Transverse colon (tissue), 4 donors: ENCODE measurements around the gene FARP1. TPM values are rescaled to one million over a fixed set of nuclear protein-coding genes. Genes with fewer than 3 reads are reported as not detected.

ENCODE experiments used
- DNase-seq: peaks from one replicate; pipeline ENCODE4 v3.0.0-alpha.2; 2019
- H3K27ac ChIP-seq, 4 donors: fragments of 200-600 bp; sonication (generic); 2 replicates each; pipeline ENCODE4 v1.5.1; 2016 to 2018; ENCODE audit warnings: inconsistent platforms in 4 of 4
- H3K27me3 ChIP-seq: fragments of 200-600 bp; sonication (generic); 2 replicates; pipeline ENCODE4 v1.5.1; 2017; ENCODE audit warnings: inconsistent platforms
- H3K36me3 ChIP-seq, 4 donors: fragments of 200-600 bp; sonication (generic); 2 replicates each; pipeline ENCODE4 v1.5.1; 2017 to 2019; ENCODE audit warnings: inconsistent platforms in 4 of 4
- H3K4me1 ChIP-seq, 4 donors: fragments of 200-600 bp; sonication (generic); 2 replicates each; pipeline ENCODE4 v1.5.1; 2017 to 2020; ENCODE audit warnings: inconsistent platforms in 4 of 4
- H3K4me3 ChIP-seq, 4 donors: fragments of 200-600 bp; sonication (generic); 1 replicate in 1 of 4; 2 replicates in 3 of 4; pipeline versions ENCODE4 v1.5.1 to v1.6.1; 2017 to 2019; ENCODE audit warnings: inconsistent platforms in 4 of 4
- H3K9me3 ChIP-seq, 2 donors: fragments of 200-600 bp; sonication (generic); 2 replicates each; pipeline ENCODE4 v1.5.1; 2017 to 2019; ENCODE audit warnings: inconsistent platforms in 2 of 2
- EP300 ChIP-seq: sonication (generic); formaldehyde crosslinking; IDR thresholded peaks from one replicate; pipeline ENCODE4 v1.6.1; 2017; ENCODE audit warnings: antibody characterized with exemption, low read depth
- POLR2A ChIP-seq: fragments of 450-650 bp; IDR thresholded peaks from one replicate; pipeline ENCODE4 v1.6.1; 2016; ENCODE audit warnings: antibody characterized with exemption, mild to moderate bottlenecking, moderate library complexity
- POLR2AphosphoS5 ChIP-seq, 3 donors: sonication (generic); formaldehyde crosslinking; IDR thresholded peaks; one replicate each; pipeline ENCODE4 v1.6.1; 2016; ENCODE audit warnings: antibody characterized with exemption in 3 of 3
- WGBS, 2 donors: methylation state at CpG; one replicate each; pipeline ENCODE4 v1.1.5; 2018; ENCODE audit warnings: low coverage in 1 of 2; 5-methylcytosine and 5-hydroxymethylcytosine counted together
- in situ Hi-C, 4 donors: fragments of 200-750 bp; cut with MboI; loops; one replicate each; pipeline versions ENCODE4 v1.15.0 to v1.15.1; 2017; ENCODE audit warnings: low sequenced_read_pairs in 3 of 4, low pct_ligation_motif_present in 1 of 4, low pct_unique_long_range_greater_than_20kb in 1 of 4
- intact Hi-C: fragments of 100-400 bp; cut with DNase I; formaldehyde crosslinking; loops from one replicate; pipeline ENCODE4 v1.15.1; 2023; ENCODE audit warnings: low total_unique reads
- total RNA-seq, 4 donors: library from RNA; depleted of rRNA; stranded (reverse); fragments of >200 nt; gene quantifications; one replicate each; pipeline ENCODE4 v1.1.0, GENCODE V29; 2016
- TF ChIP-seq, protein P1 (sequence below), 5 experiments: fragments of 200-600 bp in 3 of 5; fragments of 450-650 bp in 2 of 5; sonication (generic) in 3 of 5; IDR thresholded peaks; 1 replicate in 2 of 5; 2 replicates in 3 of 5; pipeline ENCODE4 v1.5.1; 2016 to 2017; ENCODE audit warnings: antibody characterized with exemption in 5 of 5, inconsistent platforms in 3 of 5, mild to moderate bottlenecking in 2 of 5, moderate library complexity in 1 of 5

FARP1 gene
- total RNA-seq, 4 donors from 2014 or later, result 32.8 to 41.8 (median 38.3) TPM

- no peak for DNase-seq
- in situ Hi-C loops, result no loop called here
- no peak for TF ChIP-seq POLR2AphosphoS5 (IDR thresholded peaks at IDR 0.05)
- Histone ChIP-seq H3K4me3 (no peak overlapping the region), H3K9me3 (no peaks in the 10 kb centered on the region), H3K27ac (peak overlapping the region in 1 of 4 donors; percentile 2), H3K4me1 (peaks cover 53 to 99% (median 70%) of the 10 kb centered on the region in 4 donors), H3K36me3 (no peaks in the 10 kb centered on the region), H3K27me3 (no peaks in the 10 kb centered on the region)
- 78 to 80% methylated on average over 5 of the region's 5 CpGs for WGBS, 2 donors
- intact Hi-C loops, result no loop called here
Measured at GRCh38 chr13:98487522-98487921, 344.6 kb downstream of the FARP1 start.

- TF ChIP-seq EP300, result no peak
- no peak for TF ChIP-seq POLR2A
- TF ChIP-seq POLR2AphosphoS5 (IDR thresholded peaks at IDR 0.05), result no peak
- TF ChIP-seq, protein P1, sequence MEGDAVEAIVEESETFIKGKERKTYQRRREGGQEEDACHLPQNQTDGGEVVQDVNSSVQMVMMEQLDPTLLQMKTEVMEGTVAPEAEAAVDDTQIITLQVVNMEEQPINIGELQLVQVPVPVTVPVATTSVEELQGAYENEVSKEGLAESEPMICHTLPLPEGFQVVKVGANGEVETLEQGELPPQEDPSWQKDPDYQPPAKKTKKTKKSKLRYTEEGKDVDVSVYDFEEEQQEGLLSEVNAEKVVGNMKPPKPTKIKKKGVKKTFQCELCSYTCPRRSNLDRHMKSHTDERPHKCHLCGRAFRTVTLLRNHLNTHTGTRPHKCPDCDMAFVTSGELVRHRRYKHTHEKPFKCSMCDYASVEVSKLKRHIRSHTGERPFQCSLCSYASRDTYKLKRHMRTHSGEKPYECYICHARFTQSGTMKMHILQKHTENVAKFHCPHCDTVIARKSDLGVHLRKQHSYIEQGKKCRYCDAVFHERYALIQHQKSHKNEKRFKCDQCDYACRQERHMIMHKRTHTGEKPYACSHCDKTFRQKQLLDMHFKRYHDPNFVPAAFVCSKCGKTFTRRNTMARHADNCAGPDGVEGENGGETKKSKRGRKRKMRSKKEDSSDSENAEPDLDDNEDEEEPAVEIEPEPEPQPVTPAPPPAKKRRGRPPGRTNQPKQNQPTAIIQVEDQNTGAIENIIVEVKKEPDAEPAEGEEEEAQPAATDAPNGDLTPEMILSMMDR (IDR thresholded peaks at IDR 0.05), result no peak
- DNase-seq, result no peak
- no peak overlapping the region for H3K4me3 ChIP-seq
- no peaks in the 10 kb centered on the region for H3K9me3 ChIP-seq
- no peaks in the 10 kb centered on the region for H3K27me3 ChIP-seq
- 86 to 94% methylated on average over 4 to 11 of the region's 11 CpGs for WGBS, 2 donors
- intact Hi-C loops (no loop called here), in situ Hi-C loops (no loop called here)
- no peaks in the 10 kb centered on the region for H3K36me3 ChIP-seq
- H3K27ac ChIP-seq, result peak overlapping the region in 3 of 4 donors; percentile 17 to 55 (median 46)
- peaks cover 42 to 97% (median 61%) of the 10 kb centered on the region in 4 donors for H3K4me1 ChIP-seq
Measured at GRCh38 chr13:98488736-98489135, 345.8 kb downstream of the FARP1 start.

DNA sequence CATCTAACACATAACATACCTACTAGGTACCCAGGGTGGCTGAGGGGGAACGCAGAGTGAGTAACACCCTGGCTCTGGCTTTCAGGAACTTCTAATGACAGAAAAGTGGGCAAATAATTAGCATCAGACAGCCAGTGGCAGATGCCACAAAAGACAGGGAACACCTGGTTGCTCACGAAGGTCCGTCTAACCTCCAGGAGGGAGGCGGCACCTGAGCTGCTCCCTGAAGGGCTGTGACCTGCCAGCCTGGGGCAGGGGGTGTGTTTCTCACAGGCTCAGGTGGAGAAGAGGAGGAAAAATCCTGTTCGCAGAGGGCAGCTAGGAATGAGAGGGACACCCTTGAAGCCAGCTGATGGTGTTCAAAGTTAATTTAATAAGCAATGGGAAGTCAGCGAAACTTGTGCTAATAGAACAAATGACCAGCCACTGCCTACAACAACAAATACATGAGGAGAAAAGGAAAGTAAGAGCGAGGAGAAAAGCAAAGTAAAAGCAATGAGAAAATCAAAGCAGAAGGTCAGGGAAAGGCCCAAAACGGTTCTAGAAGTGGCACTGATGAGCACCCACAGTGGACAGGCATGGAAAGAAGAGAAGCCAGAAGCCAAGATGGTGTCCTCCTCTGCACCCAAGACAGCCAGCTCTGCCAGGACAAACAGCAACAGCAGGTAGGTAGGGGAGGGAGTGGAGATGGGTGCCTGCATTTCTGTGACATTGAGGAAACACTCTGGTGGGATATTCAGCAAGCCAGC is 346.7 kb downstream of the FARP1 start:
- WGBS, 2 donors, result 80 to 82% methylated on average over 4 to 8 of the region's 8 CpGs
- no peak for DNase-seq
- intact Hi-C loops (no loop called here), in situ Hi-C loops (loop anchor here in 1 of 4 donors (10.0 kb wide), 1 partner anchor 85 kb away; the partner anchor contains the start of gene STK24)
- H3K27ac ChIP-seq, result peak overlapping the region; percentile 13 to 55 (median 32)
- H3K4me1 ChIP-seq, result peaks cover 36 to 90% (median 52%) of the 10 kb centered on the region in 4 donors
- H3K4me3 ChIP-seq, result no peak overlapping the region
- no peaks in the 10 kb centered on the region for H3K36me3 ChIP-seq
- no peaks in the 10 kb centered on the region for H3K9me3 ChIP-seq
- H3K27me3 ChIP-seq, result no peaks in the 10 kb centered on the region
- TF ChIP-seq EP300 (no peak), POLR2A (no peak), POLR2AphosphoS5 (IDR thresholded peaks at IDR 0.05) (no peak)
- TF ChIP-seq, protein P1 (IDR thresholded peaks at IDR 0.05), result no peak

- no peaks in the 10 kb centered on the region for H3K36me3 ChIP-seq
- no peaks in the 10 kb centered on the region for H3K27me3 ChIP-seq
- no peak overlapping the region for H3K4me3 ChIP-seq
- in situ Hi-C loops, result loop anchor here in 1 of 4 donors (10.0 kb wide), 1 partner anchor 84 kb away; the partner anchor contains the start of gene STK24
- peaks cover 31 to 90% (median 47%) of the 10 kb centered on the region in 4 donors for H3K4me1 ChIP-seq
- TF ChIP-seq, protein P1 (IDR thresholded peaks at IDR 0.05), result no peak
- no peak for TF ChIP-seq EP300
- TF ChIP-seq POLR2AphosphoS5 (IDR thresholded peaks at IDR 0.05), result no peak
- TF ChIP-seq POLR2A, result no peak
- no peak for DNase-seq
- no peaks in the 10 kb centered on the region for H3K9me3 ChIP-seq
- H3K27ac ChIP-seq, result peak overlapping the region; percentile 13 to 55 (median 32)
- WGBS, 2 donors, result 65 to 69% methylated on average over 4 to 9 of the region's 9 CpGs
- intact Hi-C loops, result no loop called here
Measured at GRCh38 chr13:98490195-98490836, 347.4 kb downstream of the FARP1 start.
